Epidermal melanocyte (primary cell): Measurements from ENCODE around the gene SHTN1.

Experiments used
- DNase-seq: peaks from one replicate; pipeline ENCODE4 v3.0.0; 2011; ENCODE audit warnings: low spot score; ENCODE audit not compliant: insufficient read length

SHTN1 gene

DNA sequence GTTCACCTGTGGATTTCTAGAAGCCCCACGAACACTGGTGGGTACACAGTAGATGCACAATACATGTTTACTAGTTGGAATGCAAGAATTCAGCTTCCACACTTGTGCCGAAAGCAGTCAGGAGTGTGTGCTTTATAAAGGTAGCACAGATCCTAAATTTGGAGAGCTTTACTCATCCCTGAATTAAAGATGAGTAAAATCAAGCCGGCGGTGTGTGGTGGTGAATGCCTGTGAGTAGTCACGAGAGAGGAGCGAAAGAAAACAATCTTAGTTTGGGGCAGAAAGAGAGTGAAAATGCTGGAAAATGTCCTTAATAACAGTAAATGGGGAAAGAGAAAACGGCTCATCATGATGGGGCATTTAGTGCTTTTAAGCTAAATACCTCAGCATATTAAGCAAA, 169.3 kb downstream of the SHTN1 start:
- no peak for DNase-seq

GRCh38 chr10:116833986-116834985, 170.7 kb downstream of the SHTN1 start:
- DNase-seq, result no peak

DNA sequence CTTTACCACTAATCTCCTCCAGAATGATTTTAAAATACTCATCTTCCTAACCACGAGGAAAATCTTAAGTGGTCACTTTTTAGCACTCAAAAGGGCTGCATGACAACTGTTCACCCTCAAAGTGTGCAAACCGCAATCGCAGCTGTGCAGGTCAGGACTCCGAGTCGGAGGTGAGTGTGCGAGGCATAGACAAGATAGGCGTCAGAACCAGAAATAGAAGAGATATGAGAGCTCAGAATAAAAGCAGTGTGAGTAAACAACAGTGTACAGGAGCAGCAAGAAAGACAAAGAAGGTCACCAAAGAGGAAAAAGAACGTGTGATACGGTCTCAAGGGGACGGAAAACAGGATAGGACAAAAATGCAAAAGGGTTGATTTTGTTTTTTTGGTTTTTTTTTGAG, 173.2 kb downstream of the SHTN1 start:
- DNase-seq, result no peak
